HG03342 (cell line): ENCODE data around the gene ZZZ3.
"Not testable (repeated sequence)": the region's sequence is repeated elsewhere in the genome, so short reads cannot be mapped to it uniquely, and the experiment has no call there.

ENCODE experiments used
- ATAC-seq: cut with Tn5 transposase; IDR thresholded peaks from one replicate; pipeline ENCODE4 v1.9.1; 2021; ENCODE audit warnings: mild to moderate bottlenecking, moderate library complexity; ENCODE audit not compliant: unreplicated experiment

ZZZ3 gene

GRCh38 chr1:77671836-77672235, 10.6 kb downstream of the ZZZ3 start:
- ATAC-seq = no peak

DNA sequence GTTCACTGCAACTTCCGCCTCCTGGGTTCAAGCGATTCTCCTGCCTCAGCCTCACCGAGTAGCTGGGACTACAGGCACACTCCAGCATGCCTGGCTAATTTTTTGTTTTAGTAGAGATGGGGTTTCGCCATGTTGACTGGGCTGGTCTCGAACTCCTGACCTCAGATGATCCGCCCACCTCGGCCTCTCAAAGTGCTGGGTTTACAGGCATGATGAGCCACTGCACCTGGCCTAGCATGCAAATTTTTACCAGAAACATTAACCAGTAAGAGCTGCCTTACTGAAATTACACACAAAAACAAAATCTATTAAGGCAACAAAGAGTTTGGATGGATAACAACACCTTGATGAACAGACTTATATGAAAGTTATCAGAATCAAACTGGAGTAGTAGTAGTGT, 12.1 kb downstream of the ZZZ3 start:
- no peak for ATAC-seq

DNA sequence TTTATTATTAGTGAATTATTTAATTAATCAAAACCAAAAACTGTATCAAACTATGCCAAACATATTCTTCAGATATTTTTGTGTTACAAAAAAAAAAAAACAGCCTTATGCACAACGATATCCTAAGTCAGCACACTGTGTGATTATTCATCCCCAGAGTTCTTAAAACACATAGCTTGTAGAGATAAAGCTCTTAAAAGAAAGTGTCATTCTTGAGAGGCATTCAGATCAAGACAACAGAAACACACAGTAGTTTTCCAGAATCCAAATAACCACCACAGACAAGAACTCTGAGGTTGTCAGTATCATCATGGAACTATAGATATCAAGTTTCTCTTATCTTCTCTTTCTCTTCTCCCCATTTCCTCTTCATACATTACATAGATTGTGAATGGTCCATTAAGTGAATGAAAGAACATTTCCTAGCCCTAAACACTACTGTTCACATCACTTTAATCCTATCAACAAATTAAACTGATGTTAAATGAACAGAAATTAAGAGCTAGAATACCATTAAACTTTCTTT, 13.5 kb downstream of the ZZZ3 start:
- ATAC-seq = no peak

- ATAC-seq = no peak
Measured at GRCh38 chr1:77664939-77665516, 17.4 kb downstream of the ZZZ3 start.

DNA sequence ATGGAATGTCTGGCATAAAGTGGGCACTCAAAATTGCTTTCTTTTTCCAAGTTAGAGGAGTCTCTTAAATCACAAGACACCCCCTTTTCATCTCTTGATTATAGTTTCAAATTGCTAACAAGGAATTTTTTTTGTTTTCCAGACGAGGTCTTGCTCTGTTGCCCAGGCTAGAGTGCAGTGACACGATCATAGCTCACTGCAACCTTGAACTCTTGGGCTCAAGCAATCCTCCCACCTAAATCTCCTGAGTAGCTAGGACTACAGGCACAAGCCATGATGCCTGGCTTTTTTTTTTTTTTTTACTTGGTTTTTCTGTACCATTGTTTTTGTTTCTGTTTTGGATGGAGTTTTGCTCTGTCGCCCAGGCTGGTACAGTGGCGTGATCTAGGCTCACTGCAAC, 20.8 kb downstream of the ZZZ3 start:
- no peak for ATAC-seq

GRCh38 chr1:77659879-77660593, 22.4 kb downstream of the ZZZ3 start:
- no peak for ATAC-seq

DNA sequence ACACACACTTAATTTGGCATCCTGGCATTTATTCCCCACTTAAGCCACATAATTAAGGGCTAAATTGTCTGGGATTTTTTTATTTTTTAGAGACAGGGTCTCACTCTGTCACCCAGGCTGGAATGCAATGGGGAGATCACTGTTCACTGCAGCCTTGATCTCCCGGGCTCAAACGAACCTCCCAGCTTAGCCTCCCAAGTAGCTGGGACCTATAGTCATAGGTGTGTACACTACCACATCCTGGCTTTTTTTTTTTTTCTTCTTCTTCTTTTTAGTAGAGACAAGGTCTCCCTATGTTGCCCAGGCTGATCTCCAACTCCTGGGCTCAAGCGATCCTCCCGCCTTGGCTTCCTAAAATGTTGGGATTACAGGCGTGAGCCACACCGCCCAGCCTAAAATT, 24.2 kb downstream of the ZZZ3 start:
- no peak for ATAC-seq

- ATAC-seq = no peak
Measured at GRCh38 chr1:77655431-77655974, 27.0 kb downstream of the ZZZ3 start.

GRCh38 chr1:77652970-77653516, 29.4 kb downstream of the ZZZ3 start:
- no peak for ATAC-seq

- ATAC-seq = no peak
Measured at GRCh38 chr1:77652268-77652667, 30.2 kb downstream of the ZZZ3 start.

GRCh38 chr1:77649127-77649526, 33.3 kb downstream of the ZZZ3 start:
- no peak for ATAC-seq

GRCh38 chr1:77646224-77646623, 36.2 kb downstream of the ZZZ3 start:
- not testable (repeated sequence) for ATAC-seq

GRCh38 chr1:77643456-77643855, 39.0 kb downstream of the ZZZ3 start:
- ATAC-seq = no peak

DNA sequence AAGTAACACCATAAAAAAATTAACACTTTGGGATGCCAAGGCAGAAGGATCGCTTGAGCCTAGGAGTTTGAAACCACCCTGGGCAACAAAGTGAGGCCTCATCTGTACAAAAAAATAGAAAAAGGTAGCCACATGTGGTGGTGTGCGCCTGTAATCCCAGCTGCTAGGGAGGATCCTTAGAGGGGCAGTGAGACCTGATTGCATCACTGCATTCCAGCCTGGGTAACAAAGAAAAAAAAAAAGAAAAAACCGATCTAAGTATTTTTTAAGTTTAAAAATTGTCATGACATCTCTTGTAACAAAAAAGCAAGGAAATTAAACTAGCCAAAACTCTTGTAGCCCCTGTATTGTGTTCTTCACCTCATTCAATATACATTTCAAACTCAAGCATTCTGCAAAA, 39.5 kb downstream of the ZZZ3 start:
- ATAC-seq = no peak

DNA sequence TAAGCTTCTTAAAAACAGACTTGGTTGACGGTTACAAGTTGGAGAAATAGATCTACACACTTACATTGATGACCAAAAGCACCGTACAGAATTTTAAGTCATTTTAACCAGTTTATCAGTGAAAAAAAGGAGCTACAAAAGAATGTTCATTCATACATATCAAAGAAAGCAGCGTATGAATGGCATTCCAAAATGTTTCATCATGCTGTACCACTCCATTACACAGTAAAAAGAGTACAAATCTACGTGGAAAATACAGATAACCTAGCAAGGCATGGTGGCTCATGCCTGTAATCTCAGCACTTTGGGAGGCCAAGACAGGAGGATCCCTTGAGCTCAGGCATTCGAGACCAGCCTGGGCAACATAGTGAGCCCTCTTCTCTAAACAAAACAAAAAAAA, 40.3 kb downstream of the ZZZ3 start:
- no peak for ATAC-seq

- ATAC-seq = no peak
Measured at GRCh38 chr1:77639557-77640069, 42.8 kb downstream of the ZZZ3 start.

DNA sequence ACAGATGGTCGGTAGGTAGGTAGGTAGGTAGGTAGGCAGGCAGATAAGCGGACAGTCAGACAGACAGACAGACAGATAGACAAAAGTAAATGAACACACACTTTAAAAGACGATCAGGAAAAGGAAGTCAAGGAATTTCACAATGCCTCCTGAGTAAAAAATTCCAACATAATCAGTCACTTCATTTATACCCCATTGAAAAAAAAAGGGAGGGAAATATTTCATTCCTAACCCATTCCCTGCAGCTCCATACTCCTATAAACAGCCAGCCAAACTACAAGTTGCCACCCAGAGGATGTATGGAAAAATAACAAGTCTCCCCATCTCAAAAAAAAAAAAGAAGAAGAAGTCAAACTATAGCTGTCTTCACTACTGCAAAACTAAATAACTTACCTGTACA, 43.4 kb downstream of the ZZZ3 start:
- no peak for ATAC-seq

DNA sequence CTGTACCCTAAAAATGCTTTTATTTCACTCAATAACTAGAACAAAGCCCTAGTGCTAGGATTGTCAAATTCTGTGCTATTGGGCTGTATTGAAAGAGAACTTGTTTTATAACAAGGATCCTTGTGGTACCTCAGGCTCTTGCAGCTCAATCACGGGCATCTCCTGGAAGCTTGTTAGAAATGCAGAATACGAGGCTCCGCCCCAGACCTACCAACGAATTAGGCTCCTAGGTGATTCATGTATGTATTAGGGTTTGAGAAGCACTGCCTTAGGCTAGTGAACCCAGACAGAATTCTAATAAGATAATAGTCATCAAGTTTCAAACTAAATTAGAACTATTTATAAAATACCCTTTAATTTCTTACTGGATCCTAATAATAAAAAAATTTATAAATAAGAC, 45.6 kb downstream of the ZZZ3 start:
- ATAC-seq = no peak
